Small intestine (tissue), 7 donors: ENCODE measurements around the gene NRSN1. TPM values are rescaled to one million over a fixed set of nuclear protein-coding genes. Genes with fewer than 3 reads are reported as not detected.

Source experiments
- DNase-seq, 2 donors: peaks; one replicate each; pipeline versions ENCODE4 v3.0.0 to v3.0.0-alpha.2; 2013
- FAIRE-seq: peaks from 2 replicates; lab custom pipeline; 2012; peaks lifted over from hg19 to GRCh38; lab: Jason Lieb, UNC
- H3K27ac ChIP-seq, 3 donors: one replicate each; pipeline ENCODE4 v1.5.1; 2013; ENCODE audit warnings: low read length in 2 of 3, mild to moderate bottlenecking in 2 of 3, control low read depth in 1 of 3, inconsistent platforms in 1 of 3, low read depth in 1 of 3, moderate library complexity in 1 of 3
- H3K27me3 ChIP-seq, 3 donors: one replicate each; pipeline ENCODE4 v1.6.1; 2013; ENCODE audit warnings: low read length in 3 of 3, inconsistent platforms in 1 of 3; ENCODE audit not compliant: control insufficient read depth in 3 of 3, insufficient read depth in 3 of 3
- H3K36me3 ChIP-seq, 3 donors: one replicate each; pipeline ENCODE4 v1.6.1; 2013; ENCODE audit warnings: low read length in 3 of 3, inconsistent platforms in 1 of 3, low read depth in 1 of 3, mild to moderate bottlenecking in 1 of 3, moderate library complexity in 1 of 3; ENCODE audit not compliant: control insufficient read depth in 3 of 3, insufficient read depth in 2 of 3
- H3K4me1 ChIP-seq, 3 donors: one replicate each; pipeline ENCODE4 v1.6.1; 2013; ENCODE audit warnings: low read length in 2 of 3, inconsistent platforms in 1 of 3, low read depth in 1 of 3, mild to moderate bottlenecking in 1 of 3, moderate library complexity in 1 of 3; ENCODE audit not compliant: control insufficient read depth in 3 of 3, insufficient read depth in 2 of 3
- H3K4me3 ChIP-seq, 3 donors: one replicate each; pipeline ENCODE4 v1.5.1; 2013; ENCODE audit warnings: low read length in 3 of 3, control low read depth in 1 of 3, inconsistent platforms in 1 of 3, low read depth in 1 of 3, mild to moderate bottlenecking in 1 of 3, moderate library complexity in 1 of 3
- H3K9me3 ChIP-seq, 2 donors: one replicate each; pipeline ENCODE4 v1.6.1; 2013; ENCODE audit warnings: low read depth in 1 of 2, low read length in 1 of 2; ENCODE audit not compliant: control insufficient read depth in 2 of 2, insufficient read depth in 1 of 2
- WGBS, 3 donors: extraction: QIAGEN DNeasy Blood & Tissue Kit; methylation state at CpG; one replicate each; pipeline ENCODE4 v1.1.7; 2013; 5-methylcytosine and 5-hydroxymethylcytosine counted together
- polyA plus RNA-seq, 4 donors: library from polyadenylated mRNA; stranded (reverse) in 3 of 4; unstranded in 1 of 4; fragments of 200-250 nt in 3 of 4; fragments of 120-200 nt in 1 of 4; gene quantifications; one replicate each; pipeline versions ENCODE4 v1.2.1 to v1.2.3, GENCODE V29; 2013
- donor health status: healthy with polysubstance abuse.
- donor health status: control.
- donor health status: control.
- donor health status: Bipolar disorder and iron deficiency.
- donor health status: healthy.

The NRSN1 gene
- polyA plus RNA-seq, 4 donors, result 0.53 to 2.4 TPM; not detected in 2

GRCh38 chr6:24146871-24147270 is 20.9 kb downstream of the NRSN1 start:
- no peaks in the 10 kb centered on the region for H3K4me1 ChIP-seq
- FAIRE-seq (no peak), DNase-seq (no peak)
- 83 to 89% (median 86%) methylated on average over 3 of the region's 3 CpGs for WGBS, 3 donors
- H3K9me3 ChIP-seq, result no peaks in the 10 kb centered on the region
- H3K4me3 ChIP-seq, result no peak overlapping the region
- H3K27me3 ChIP-seq, result no peaks in the 10 kb centered on the region
- H3K36me3 ChIP-seq, result no peaks in the 10 kb centered on the region
- H3K27ac ChIP-seq, result no peak overlapping the region

GRCh38 chr6:24147511-24148153 is 21.6 kb downstream of the NRSN1 start:
- no peaks in the 10 kb centered on the region for H3K36me3 ChIP-seq
- no peaks in the 10 kb centered on the region for H3K27me3 ChIP-seq
- no peak overlapping the region for H3K27ac ChIP-seq
- no peak for DNase-seq
- H3K9me3 ChIP-seq, result no peaks in the 10 kb centered on the region
- no peaks in the 10 kb centered on the region for H3K4me1 ChIP-seq
- WGBS, 3 donors, result 50 to 56% (median 52%) methylated on average over 8 of the region's 8 CpGs
- FAIRE-seq, result no peak
- no peak overlapping the region for H3K4me3 ChIP-seq

- FAIRE-seq, result no peak
- Histone ChIP-seq H3K27me3 (no peaks in the 10 kb centered on the region), H3K4me1 (no peaks in the 10 kb centered on the region), H3K4me3 (no peak overlapping the region), H3K36me3 (no peaks in the 10 kb centered on the region), H3K9me3 (no peaks in the 10 kb centered on the region), H3K27ac (no peak overlapping the region)
- WGBS, 3 donors, result 29 to 60% (median 36%) methylated on average over 3 of the region's 3 CpGs
- DNase-seq, result peak in 1 of 2 donors; percentile 45
Measured at GRCh38 chr6:24148154-24148570, 22.1 kb downstream of the NRSN1 start.

GRCh38 chr6:24148684-24149083 is 22.7 kb downstream of the NRSN1 start:
- H3K4me1 ChIP-seq, result no peaks in the 10 kb centered on the region
- H3K36me3 ChIP-seq, result no peaks in the 10 kb centered on the region
- no peak overlapping the region for H3K27ac ChIP-seq
- no peak for DNase-seq
- no peaks in the 10 kb centered on the region for H3K27me3 ChIP-seq
- FAIRE-seq, result no peak
- H3K9me3 ChIP-seq, result no peaks in the 10 kb centered on the region
- no peak overlapping the region for H3K4me3 ChIP-seq

GRCh38 chr6:24149296-24149695 is 23.3 kb downstream of the NRSN1 start:
- FAIRE-seq (no peak), DNase-seq (no peak)
- Histone ChIP-seq H3K27ac (no peak overlapping the region), H3K9me3 (no peaks in the 10 kb centered on the region), H3K4me1 (no peaks in the 10 kb centered on the region), H3K27me3 (no peaks in the 10 kb centered on the region), H3K4me3 (no peak overlapping the region), H3K36me3 (no peaks in the 10 kb centered on the region)

- 36 to 46% (median 39%) methylated on average over 3 of the region's 3 CpGs for WGBS, 3 donors
- Histone ChIP-seq H3K27me3 (no peaks in the 10 kb centered on the region), H3K9me3 (no peaks in the 10 kb centered on the region), H3K4me3 (no peak overlapping the region), H3K27ac (no peak overlapping the region), H3K36me3 (no peaks in the 10 kb centered on the region), H3K4me1 (no peaks in the 10 kb centered on the region)
- DNase-seq (no peak), FAIRE-seq (no peak)
Measured at GRCh38 chr6:24149836-24150235, 23.8 kb downstream of the NRSN1 start.

- DNase-seq (no peak), FAIRE-seq (no peak)
- no peaks in the 10 kb centered on the region for H3K4me1 ChIP-seq
- H3K27ac ChIP-seq, result no peak overlapping the region
- WGBS, 3 donors, result 81 to 89% (median 83%) methylated on average over 1 of the region's 1 CpG
- H3K36me3 ChIP-seq, result no peaks in the 10 kb centered on the region
- H3K4me3 ChIP-seq, result no peak overlapping the region
- no peaks in the 10 kb centered on the region for H3K9me3 ChIP-seq
- no peaks in the 10 kb centered on the region for H3K27me3 ChIP-seq
Measured at GRCh38 chr6:24152014-24152413, 26.0 kb downstream of the NRSN1 start.

GRCh38 chr6:24154121-24154520 is 28.1 kb downstream of the NRSN1 start:
- H3K36me3 ChIP-seq, result no peaks in the 10 kb centered on the region
- no peaks in the 10 kb centered on the region for H3K9me3 ChIP-seq
- FAIRE-seq (no peak), DNase-seq (no peak)
- no peaks in the 10 kb centered on the region for H3K4me1 ChIP-seq
- H3K4me3 ChIP-seq, result no peak overlapping the region
- no peak overlapping the region for H3K27ac ChIP-seq
- H3K27me3 ChIP-seq, result no peaks in the 10 kb centered on the region

GRCh38 chr6:24157886-24158285 is 31.9 kb downstream of the NRSN1 start:
- no peak for FAIRE-seq
- H3K4me1 ChIP-seq, result no peaks in the 10 kb centered on the region

More at GRCh38 chr6:24157886-24158285, 31.9 kb downstream of the NRSN1 start:
- DNase-seq, result no peak
- Histone ChIP-seq H3K27me3 (no peaks in the 10 kb centered on the region), H3K9me3 (no peaks in the 10 kb centered on the region), H3K36me3 (no peaks in the 10 kb centered on the region), H3K4me3 (no peak overlapping the region), H3K27ac (no peak overlapping the region)
- 45 to 58% (median 57%) methylated on average over 1 of the region's 1 CpG for WGBS, 3 donors
